SKM-1 treated with dmso at 0.1 percent for 144 hours (cell line): ENCODE results near the gene TIAM1.

ENCODE experiments used
- DNase-seq: peaks from one replicate; lab custom pipeline; 2025; ENCODE audit not compliant: unreplicated experiment; lab: John Stamatoyannopoulos, UW

Gene TIAM1

GRCh38 chr21:31103571-31104265 lies 240.3 kb downstream of the TIAM1 start:
- no peak for DNase-seq

GRCh38 chr21:31103163-31103562 lies 240.9 kb downstream of the TIAM1 start:
- no peak for DNase-seq

GRCh38 chr21:31099122-31099521 lies 244.9 kb downstream of the TIAM1 start:
- no peak for DNase-seq

GRCh38 chr21:31098576-31099005 lies 245.5 kb downstream of the TIAM1 start:
- DNase-seq = peak; percentile 75

GRCh38 chr21:31092832-31093625 lies 251.0 kb downstream of the TIAM1 start:
- DNase-seq = no peak

- no peak for DNase-seq
Observed at GRCh38 chr21:31090376-31090775, 253.7 kb downstream of the TIAM1 start.

GRCh38 chr21:31088474-31088751 lies 255.6 kb downstream of the TIAM1 start:
- DNase-seq = no peak

- DNase-seq = no peak
Observed at GRCh38 chr21:31087639-31088473, 256.2 kb downstream of the TIAM1 start.

GRCh38 chr21:31084689-31085088 lies 259.4 kb downstream of the TIAM1 start:
- no peak for DNase-seq

- DNase-seq = no peak
Observed at GRCh38 chr21:31078796-31079195, 265.3 kb downstream of the TIAM1 start.

GRCh38 chr21:31078216-31078615 lies 265.8 kb downstream of the TIAM1 start:
- DNase-seq = no peak

- DNase-seq = no peak
Observed at GRCh38 chr21:31075848-31076247, 268.2 kb downstream of the TIAM1 start.

- DNase-seq = no peak
Observed at GRCh38 chr21:31072533-31072932, 271.5 kb downstream of the TIAM1 start.
